ENCODE data around the gene SNX20.

DNA sequence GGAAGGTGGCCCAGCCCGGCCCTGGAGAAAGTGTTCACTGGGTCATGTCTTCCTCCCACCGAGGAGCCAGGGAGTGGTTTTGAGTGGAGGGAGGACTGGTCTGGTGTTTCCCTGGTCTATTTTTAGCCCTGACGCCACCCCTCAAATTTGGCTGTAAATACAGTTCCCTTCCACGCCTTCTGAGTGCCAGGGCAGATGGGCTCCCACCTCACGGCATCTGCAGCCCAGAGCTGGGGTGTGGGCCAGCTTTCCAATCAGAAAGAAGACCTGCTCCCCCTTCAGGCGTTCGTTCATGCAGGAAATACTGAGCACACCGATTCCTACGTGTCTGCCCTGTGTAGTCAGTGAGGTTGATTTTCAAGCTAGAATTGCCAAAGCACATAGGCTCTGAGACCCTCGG lies 53.7 kb downstream of the SNX20 start:
- no peak for TF ChIP-seq POLR2A (IDR thresholded peaks at IDR 0.05)
- TF ChIP-seq CTCF (IDR thresholded peaks at IDR 0.05): peak in 2 of 3 donors; percentile 69 to 84

All from ovary (tissue), 3 donors.